ENCODE measurements around the gene PPP2R5E. TPM values are rescaled to one million over a fixed set of nuclear protein-coding genes. Genes with fewer than 3 reads are reported as not detected.

The PPP2R5E gene
- total and polyA plus RNA-seq, 2 of the 8 experiments (the other 6 are each of a cell fraction or from before 2014, with no cell fraction given) = 6.8 to 64.6 TPM

DNA sequence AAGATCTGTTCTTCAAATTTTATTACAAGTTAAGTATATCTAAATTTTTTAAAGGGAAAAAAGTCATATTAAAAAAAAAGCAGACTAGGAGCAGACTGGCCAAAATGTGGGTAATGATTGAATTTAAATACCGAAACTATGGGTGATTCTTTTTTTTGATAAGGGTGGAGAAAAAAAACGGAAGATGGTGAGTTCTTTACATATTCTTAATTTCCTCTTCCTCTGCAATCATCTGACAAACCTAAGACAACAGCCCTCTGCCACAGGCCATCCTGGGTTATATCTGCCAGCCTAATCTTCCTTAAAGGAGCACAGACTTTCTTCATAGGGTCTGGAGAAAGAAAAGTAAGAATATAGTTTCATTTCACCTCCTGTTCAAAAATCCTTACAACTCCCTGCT, 108.0 kb downstream of the PPP2R5E start:
- H3K56ac ChIP-seq (replicated peaks; ENCODE audit: insufficient read length, low read depth, low read length) = no peak overlapping the region
- no peak overlapping the region for H2BK15ac ChIP-seq (ENCODE audit: low read length)
- FAIRE-seq (no peak), DNase-seq (ENCODE audit: low read depth in 1 of 2, low spot score in 2 of 2) (no peak)
- WGBS, 2 experiments (ENCODE audit: extremely low coverage in 1 of 2, insufficient coverage in 1 of 2, insufficient read length in 1 of 2, insufficient replicate concordance in 2 of 2, low coverage in 1 of 2, low lambda C conversion rate in 2 of 2, missing lambda C conversion rate in 1 of 2) = 74% methylated on average over 2 of the region's 2 CpGs; no CpG with 5 or more reads in 1 of the 2 experiments
- H3K36me3 ChIP-seq (ENCODE audit: control insufficient read depth in 2 of 4, insufficient read depth in 4 of 4, low read length in 3 of 4) = no peaks in the 10 kb centered on the region; a peak in 1 of 8 replicates
- no peak overlapping the region for H3K4ac ChIP-seq (replicated peaks; ENCODE audit: insufficient read length, low read depth, low read length)
- H2AK5ac ChIP-seq (ENCODE audit: low read depth, low read length) = no peak overlapping the region
- no peak overlapping the region for H2BK5ac ChIP-seq (ENCODE audit: low read depth, low read length)
- ChIA-PET CTCF (ENCODE audit: partially characterized antibody) (no interaction called here), POLR2A (ENCODE audit: partially characterized antibody) (no interaction called here)
- no peaks in the 10 kb centered on the region for H3K9me3 ChIP-seq (ENCODE audit: insufficient read depth in 2 of 2, low read depth in 1 of 2, low read length in 1 of 2)
- H3K79me2 ChIP-seq (ENCODE audit: control insufficient read depth in 1 of 2, insufficient read depth in 2 of 2, low read length in 2 of 2) = peaks cover 0 to 84% of the 10 kb centered on the region in 2 experiments; a peak in 2 of 4 replicates
- no peak overlapping the region for H4K91ac ChIP-seq (replicated peaks; ENCODE audit: insufficient read length, low read length)
- H3K9ac ChIP-seq (replicated peaks in 1 of 4; ENCODE audit: extremely low read depth in 1 of 4, low read depth in 3 of 4, low read length in 3 of 4) = no peak overlapping the region
- peaks cover 0 to 17% of the 10 kb centered on the region in 2 experiments for H4K20me1 ChIP-seq (replicated peaks in 1 of 2; ENCODE audit: control insufficient read depth in 1 of 2, insufficient read depth in 2 of 2, low read length in 2 of 2)
- H2AFZ ChIP-seq (ENCODE audit: low read length) = no peak overlapping the region
- H3K18ac ChIP-seq (ENCODE audit: extremely low read depth, low read length) = no peak overlapping the region
- no peak overlapping the region for H3K4me3 ChIP-seq (ENCODE audit: extremely low read depth in 1 of 4, insufficient read depth in 2 of 4, low read depth in 3 of 4, low read length in 4 of 4)
- no peak overlapping the region for H2BK12ac ChIP-seq (ENCODE audit: low read depth, low read length)
- H3K27ac ChIP-seq (ENCODE audit: low read depth, low read length) = no peak overlapping the region
- H3K4me2 ChIP-seq (ENCODE audit: insufficient read depth in 1 of 2, low read depth in 2 of 2, low read length in 2 of 2) = no peak overlapping the region
- no peak overlapping the region for H4K5ac ChIP-seq (ENCODE audit: insufficient read length, low read depth, low read length)
- no peak overlapping the region for H2BK120ac ChIP-seq (replicated peaks; ENCODE audit: low read depth, low read length)
- H3K23me2 ChIP-seq (ENCODE audit: low read depth, low read length) = 0 out of 2 replicates have a peak, but pooled peaks cover 2% of the 10 kb centered on the region
- H3K14ac ChIP-seq (ENCODE audit: insufficient read length) = no peak overlapping the region
- no peak overlapping the region for H4K8ac ChIP-seq (ENCODE audit: extremely low read depth, insufficient read depth, low read length)
- no peak overlapping the region for H3K23ac ChIP-seq (ENCODE audit: insufficient read length)
- H2BK20ac ChIP-seq (ENCODE audit: low read length) = no peak overlapping the region
- peaks cover 4% of the 10 kb centered on the region; the same call in 1 of the 2 replicates for H3K79me1 ChIP-seq (ENCODE audit: low read depth, low read length)
- H3K4me1 ChIP-seq (replicated peaks in 1 of 4; ENCODE audit: control insufficient read depth in 3 of 4, insufficient read depth in 4 of 4, low read length in 3 of 4) = peaks cover 0 to 17% (median 7%) of the 10 kb centered on the region in 4 experiments; a peak in 5 of 7 replicates
- H3K27me3 ChIP-seq (replicated peaks in 1 of 4; ENCODE audit: control insufficient read depth in 3 of 4, extremely low read depth in 1 of 4, insufficient read depth in 3 of 4, low read length in 3 of 4) = no peaks in the 10 kb centered on the region
- TF ChIP-seq, protein P1, sequence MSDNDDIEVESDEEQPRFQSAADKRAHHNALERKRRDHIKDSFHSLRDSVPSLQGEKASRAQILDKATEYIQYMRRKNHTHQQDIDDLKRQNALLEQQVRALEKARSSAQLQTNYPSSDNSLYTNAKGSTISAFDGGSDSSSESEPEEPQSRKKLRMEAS (IDR thresholded peaks at IDR 0.05) = no peak
- TF ChIP-seq GTF2F1 (IDR thresholded peaks at IDR 0.05; ENCODE audit: borderline replicate concordance, low read depth, low read length) (no peak), NRF1 (IDR thresholded peaks at IDR 0.05; ENCODE audit: low read depth, low read length) (no peak), SP1 (IDR thresholded peaks at IDR 0.05; ENCODE audit: low read depth, low read length) (no peak), ZNF274 (IDR thresholded peaks at IDR 0.05; ENCODE audit: borderline replicate concordance, extremely low read depth, low read length) (no peak), POLR2AphosphoS5 (IDR thresholded peaks at IDR 0.05; ENCODE audit: low read depth, low read length) (no peak), TCF12 (IDR thresholded peaks at IDR 0.05; ENCODE audit: low read depth, low read length) (no peak), YY1 (IDR thresholded peaks at IDR 0.05; ENCODE audit: low read depth, low read length) (no peak), TEAD4 (IDR thresholded peaks at IDR 0.05; ENCODE audit: low read depth, low read length) (no peak)
- TF ChIP-seq, protein P2, sequence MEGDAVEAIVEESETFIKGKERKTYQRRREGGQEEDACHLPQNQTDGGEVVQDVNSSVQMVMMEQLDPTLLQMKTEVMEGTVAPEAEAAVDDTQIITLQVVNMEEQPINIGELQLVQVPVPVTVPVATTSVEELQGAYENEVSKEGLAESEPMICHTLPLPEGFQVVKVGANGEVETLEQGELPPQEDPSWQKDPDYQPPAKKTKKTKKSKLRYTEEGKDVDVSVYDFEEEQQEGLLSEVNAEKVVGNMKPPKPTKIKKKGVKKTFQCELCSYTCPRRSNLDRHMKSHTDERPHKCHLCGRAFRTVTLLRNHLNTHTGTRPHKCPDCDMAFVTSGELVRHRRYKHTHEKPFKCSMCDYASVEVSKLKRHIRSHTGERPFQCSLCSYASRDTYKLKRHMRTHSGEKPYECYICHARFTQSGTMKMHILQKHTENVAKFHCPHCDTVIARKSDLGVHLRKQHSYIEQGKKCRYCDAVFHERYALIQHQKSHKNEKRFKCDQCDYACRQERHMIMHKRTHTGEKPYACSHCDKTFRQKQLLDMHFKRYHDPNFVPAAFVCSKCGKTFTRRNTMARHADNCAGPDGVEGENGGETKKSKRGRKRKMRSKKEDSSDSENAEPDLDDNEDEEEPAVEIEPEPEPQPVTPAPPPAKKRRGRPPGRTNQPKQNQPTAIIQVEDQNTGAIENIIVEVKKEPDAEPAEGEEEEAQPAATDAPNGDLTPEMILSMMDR (IDR thresholded peaks at IDR 0.05; ENCODE audit: control extremely low read depth in 1 of 3, insufficient read depth in 1 of 3, low read depth in 1 of 3, low read length in 3 of 3) = no peak
- TF ChIP-seq, protein P3, sequence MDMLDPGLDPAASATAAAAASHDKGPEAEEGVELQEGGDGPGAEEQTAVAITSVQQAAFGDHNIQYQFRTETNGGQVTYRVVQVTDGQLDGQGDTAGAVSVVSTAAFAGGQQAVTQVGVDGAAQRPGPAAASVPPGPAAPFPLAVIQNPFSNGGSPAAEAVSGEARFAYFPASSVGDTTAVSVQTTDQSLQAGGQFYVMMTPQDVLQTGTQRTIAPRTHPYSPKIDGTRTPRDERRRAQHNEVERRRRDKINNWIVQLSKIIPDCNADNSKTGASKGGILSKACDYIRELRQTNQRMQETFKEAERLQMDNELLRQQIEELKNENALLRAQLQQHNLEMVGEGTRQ (IDR thresholded peaks at IDR 0.05; ENCODE audit: low read length) = no peak

Measured in H1 (cell line).